HCT116 (cell line): ENCODE data around the gene GSDMA. TPM values are rescaled to one million over a fixed set of nuclear protein-coding genes. Genes with fewer than 3 reads are reported as not detected.

Experiments used
- ATAC-seq: fragments of 200-7000 bp; cut with Tn5 transposase; 2 replicates; pipeline ENCODE4 v1.9.1; 2020; ENCODE audit warnings: mild to moderate bottlenecking, moderate library complexity
- BruUV-seq: library from RNA; stranded (reverse); fragments of 400-500 nt; replicated peaks from 2 replicates; lab custom pipeline; 2021; lab: Mats Ljungman, UMichigan
- CTCF ChIA-PET: fragments of 300-600 bp; sonication (Branson Sonifier 250); formaldehyde crosslinking; loops from one replicate; lab custom pipeline; 2021; ENCODE audit warnings: antibody characterized with exemption; lab: Charles Lee
- POLR2A ChIA-PET: fragments of 300-600, 350-600 bp; sonication (Branson Sonifier 250); formaldehyde crosslinking; loops from one replicate; lab custom pipeline; 2021; ENCODE audit warnings: antibody characterized with exemption; lab: Charles Lee
- RAD21 ChIA-PET, 2 experiments: fragments of 300-600 bp; sonication (Branson Sonifier 250); formaldehyde crosslinking; loops; one replicate each; lab custom pipeline; 2023; ENCODE audit warnings: low total read pairs in 2 of 2; ENCODE audit not compliant: uncharacterized antibody in 2 of 2, unreplicated experiment in 2 of 2, low non-redundant PET in 1 of 2; lab: Charles Lee
- DNase-seq: peaks from one replicate; pipeline ENCODE4 v3.0.0-alpha.2; 2010; ENCODE audit warnings: low read depth, low spot score
- H2AFZ ChIP-seq: fragments of 200-600 bp; shearing (Covaris generic), sonication (generic); 2 replicates; pipeline ENCODE4 v1.6.1; 2017; ENCODE audit warnings: low read depth, mixed run types, mixed read lengths, antibody characterized with exemption, low read length; ENCODE audit not compliant: poor library complexity, severe bottlenecking
- H3K27ac ChIP-seq: 2 replicates; pipeline ENCODE4 v1.5.1; 2012; ENCODE audit warnings: low read depth, low read length
- H3K27me3 ChIP-seq: fragments of 200-600 bp; sonication (generic); 2 replicates; pipeline ENCODE4 v1.6.1; 2016; ENCODE audit warnings: mixed run types, low read length, mixed read lengths; ENCODE audit not compliant: insufficient read depth
- H3K36me3 ChIP-seq, 2 experiments: fragments of 200-500 bp in 1 of 2; fragments of 200-600 bp in 1 of 2; sonication (Bioruptor generic) in 1 of 2; sonication (generic) in 1 of 2; 2 replicates each; pipeline versions ENCODE4 v1.5.1 to v1.6.1; 2014 to 2016; ENCODE audit warnings: low read length in 2 of 2, inconsistent platforms in 1 of 2, mixed read lengths in 1 of 2, mixed run types in 1 of 2; ENCODE audit not compliant: insufficient read depth in 2 of 2, control insufficient read depth in 1 of 2
- H3K4me1 ChIP-seq, 2 experiments: fragments of 200-600 bp in 1 of 2; sonication (generic) in 1 of 2; 2 replicates each; pipeline versions ENCODE4 v1.5.1 to v1.6.1; 2012 to 2017; ENCODE audit warnings: low read length in 2 of 2, inconsistent platforms in 1 of 2, mild to moderate bottlenecking in 1 of 2, mixed read lengths in 1 of 2, mixed run types in 1 of 2, moderate library complexity in 1 of 2; ENCODE audit not compliant: insufficient read depth in 2 of 2, control insufficient read depth in 1 of 2
- H3K4me2 ChIP-seq: fragments of 200-600 bp; sonication (generic); 2 replicates; pipeline ENCODE4 v1.6.1; 2017; ENCODE audit warnings: mixed run types, low read length, mixed read lengths
- H3K4me3 ChIP-seq, 2 experiments: fragments of 200-600 bp in 1 of 2; sonication (generic) in 1 of 2; replicated peaks in 1 of 2; 2 replicates each; pipeline ENCODE4 v1.5.1; 2011 to 2016; ENCODE audit warnings: low read length in 2 of 2, control low read depth in 1 of 2, low read depth in 1 of 2, mild to moderate bottlenecking in 1 of 2, mixed read lengths in 1 of 2, mixed run types in 1 of 2
- H3K79me2 ChIP-seq: fragments of 200-600 bp; sonication (generic); 2 replicates; pipeline ENCODE4 v1.6.1; 2017; ENCODE audit warnings: mild to moderate bottlenecking, mixed run types, low read length, moderate library complexity, mixed read lengths; ENCODE audit not compliant: insufficient read depth
- H3K9ac ChIP-seq: fragments of 200-600 bp; sonication (generic); 2 replicates; pipeline ENCODE4 v1.6.1; 2016; ENCODE audit warnings: low read length, mixed read lengths
- H3K9me2 ChIP-seq: fragments of 200-600 bp; sonication (generic), shearing (Covaris generic); 2 replicates; pipeline ENCODE4 v1.6.1; 2017; ENCODE audit warnings: mixed run types, mild to moderate bottlenecking, moderate library complexity; ENCODE audit not compliant: insufficient read depth
- H3K9me3 ChIP-seq, 2 experiments: fragments of 200-500 bp in 1 of 2; fragments of 200-600 bp in 1 of 2; sonication (Bioruptor generic) in 1 of 2; sonication (generic) in 1 of 2; 2 replicates each; pipeline ENCODE4 v1.6.1; 2014 to 2017; ENCODE audit warnings: low read length in 2 of 2, mixed read lengths in 2 of 2, inconsistent platforms in 1 of 2, low read depth in 1 of 2, mild to moderate bottlenecking in 1 of 2, mixed run types in 1 of 2, moderate library complexity in 1 of 2; ENCODE audit not compliant: control insufficient read depth in 1 of 2, insufficient read depth in 1 of 2
- H4K20me1 ChIP-seq: fragments of 200-600 bp; sonication (generic), shearing (Covaris generic); 2 replicates; pipeline ENCODE4 v1.6.1; 2017; ENCODE audit warnings: mixed run types, mild to moderate bottlenecking, moderate library complexity; ENCODE audit not compliant: insufficient read depth
- EGR1 ChIP-seq: IDR thresholded peaks from 2 replicates; pipeline ENCODE4 v1.6.1; 2012; ENCODE audit warnings: low read depth
- ELF1 ChIP-seq: IDR thresholded peaks from 2 replicates; pipeline ENCODE4 v1.6.1; 2012; ENCODE audit warnings: low read depth, borderline replicate concordance
- EZH2 ChIP-seq: fragments of 200-600 bp; sonication (generic); IDR thresholded peaks from 2 replicates; pipeline ENCODE4 v1.6.1; 2017; ENCODE audit warnings: antibody characterized with exemption, mixed run types
- EZH2phosphoT487 ChIP-seq: fragments of 200-600 bp; IDR thresholded peaks from 2 replicates; pipeline ENCODE4 v1.6.1; 2018; ENCODE audit warnings: antibody characterized with exemption, borderline replicate concordance
- FOSL1 ChIP-seq: IDR thresholded peaks from 2 replicates; pipeline ENCODE4 v1.6.1; 2012; ENCODE audit warnings: low read depth
- POLR2A ChIP-seq: IDR thresholded peaks from 2 replicates; pipeline ENCODE4 v1.7.0; 2011; ENCODE audit warnings: borderline replicate concordance; ENCODE audit not compliant: insufficient read depth, insufficient read length; ENCODE audit errors: extremely low read depth
- POLR2AphosphoS5 ChIP-seq: IDR thresholded peaks from 2 replicates; pipeline ENCODE4 v1.6.1; 2011; ENCODE audit warnings: mild to moderate bottlenecking, low read depth, low read length, moderate library complexity
- RAD21 ChIP-seq: IDR thresholded peaks from 2 replicates; pipeline ENCODE4 v1.6.1; 2012; ENCODE audit warnings: low read depth, mild to moderate bottlenecking
- SIN3A ChIP-seq: IDR thresholded peaks from 2 replicates; pipeline ENCODE4 v1.6.1; 2012; ENCODE audit warnings: low read depth
- SP1 ChIP-seq: IDR thresholded peaks from 2 replicates; pipeline ENCODE4 v1.6.1; 2012; ENCODE audit warnings: low read depth
- SRF ChIP-seq: IDR thresholded peaks from 2 replicates; pipeline ENCODE4 v1.6.1; 2012; ENCODE audit warnings: low read depth
- TCF7L2 ChIP-seq: IDR thresholded peaks from 2 replicates; pipeline ENCODE4 v1.7.0; 2011; ENCODE audit warnings: borderline replicate concordance, inconsistent platforms; ENCODE audit not compliant: insufficient read depth, insufficient read length; ENCODE audit errors: extremely low read depth
- YY1 ChIP-seq: IDR thresholded peaks from 2 replicates; pipeline ENCODE4 v1.6.1; 2011; ENCODE audit warnings: low read length, low read depth, moderate library complexity, mild to moderate bottlenecking; ENCODE audit not compliant: insufficient replicate concordance; ENCODE audit errors: extremely low read depth
- ZFX ChIP-seq: fragments of 450-650 bp; IDR thresholded peaks from 2 replicates; pipeline ENCODE4 v1.6.1; 2017
- intact Hi-C: fragments of 100-400 bp; cut with micrococcal nuclease; formaldehyde crosslinking; loops from 2 replicates; pipeline ENCODE4 v1.10.0; 2022
- total RNA-seq: library from RNA; stranded (reverse); gene quantifications from one replicate; pipeline ENCODE4 v1.2.1, GENCODE V29; 2021; ENCODE audit not compliant: unreplicated experiment
- TF ChIP-seq, protein P1 (sequence below): IDR thresholded peaks from 2 replicates; pipeline ENCODE4 v1.6.1; 2011; ENCODE audit warnings: mild to moderate bottlenecking, low read length, moderate library complexity; ENCODE audit not compliant: insufficient replicate concordance; ENCODE audit errors: extremely low read depth
- TF ChIP-seq, protein P2 (sequence below): IDR thresholded peaks from 2 replicates; pipeline ENCODE4 v1.6.1; 2012; ENCODE audit warnings: low read depth

Gene GSDMA
- total RNA-seq, 1 experiment from 2014 or later: not detected

DNA sequence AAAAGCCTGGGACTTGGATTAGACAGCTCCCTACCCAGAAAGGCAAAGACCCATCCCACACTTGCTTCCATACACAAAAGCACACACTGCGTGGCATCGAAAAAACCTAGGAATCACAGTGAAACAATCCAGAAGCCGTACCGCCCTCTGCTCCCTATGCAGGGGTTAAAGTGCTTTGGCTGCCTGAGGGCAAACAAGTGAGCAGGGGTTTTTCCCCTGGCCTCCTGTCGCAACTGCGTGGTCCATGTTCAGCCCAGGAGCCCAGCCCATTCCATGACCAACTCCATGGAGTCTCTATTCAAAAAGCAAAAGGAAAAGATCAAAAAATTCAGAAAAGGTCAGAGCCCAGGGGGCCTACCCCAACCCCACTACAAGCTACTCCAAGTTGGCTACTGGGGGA lies 40.8 kb upstream of the GSDMA start:
- ChIA-PET POLR2A (no interaction called here), RAD21 (no interaction called here), CTCF (no interaction called here)
- H3K4me2 ChIP-seq: no peak overlapping the region
- H3K9ac ChIP-seq: no peak overlapping the region
- peaks cover 0 to 10% of the 10 kb centered on the region in 2 experiments; a peak in 2 of 4 replicates for H3K4me1 ChIP-seq
- H3K36me3 ChIP-seq: peaks cover 5 to 31% of the 10 kb centered on the region in 2 experiments; a peak in 2 of 4 replicates
- H4K20me1 ChIP-seq: no peaks in the 10 kb centered on the region
- BruUV-seq: no TSS peak
- no peak overlapping the region for H2AFZ ChIP-seq
- ATAC-seq (no peak), DNase-seq (no peak)
- H3K9me2 ChIP-seq: no peaks in the 10 kb centered on the region
- no peaks in the 10 kb centered on the region for H3K27me3 ChIP-seq
- peaks cover 23% of the 10 kb centered on the region; the same call in 1 of the 2 replicates for H3K79me2 ChIP-seq
- no peak for TF ChIP-seq POLR2AphosphoS5
- TF ChIP-seq POLR2A: no peak
- no peak for TF ChIP-seq YY1
- TF ChIP-seq ELF1: no peak
- TF ChIP-seq RAD21: no peak
- no peak for TF ChIP-seq EZH2
- no peak for TF ChIP-seq TCF7L2
- no peak for TF ChIP-seq EGR1
- no peak for TF ChIP-seq FOSL1
- no peak for TF ChIP-seq EZH2phosphoT487
- TF ChIP-seq SP1: no peak
- TF ChIP-seq, protein P1, sequence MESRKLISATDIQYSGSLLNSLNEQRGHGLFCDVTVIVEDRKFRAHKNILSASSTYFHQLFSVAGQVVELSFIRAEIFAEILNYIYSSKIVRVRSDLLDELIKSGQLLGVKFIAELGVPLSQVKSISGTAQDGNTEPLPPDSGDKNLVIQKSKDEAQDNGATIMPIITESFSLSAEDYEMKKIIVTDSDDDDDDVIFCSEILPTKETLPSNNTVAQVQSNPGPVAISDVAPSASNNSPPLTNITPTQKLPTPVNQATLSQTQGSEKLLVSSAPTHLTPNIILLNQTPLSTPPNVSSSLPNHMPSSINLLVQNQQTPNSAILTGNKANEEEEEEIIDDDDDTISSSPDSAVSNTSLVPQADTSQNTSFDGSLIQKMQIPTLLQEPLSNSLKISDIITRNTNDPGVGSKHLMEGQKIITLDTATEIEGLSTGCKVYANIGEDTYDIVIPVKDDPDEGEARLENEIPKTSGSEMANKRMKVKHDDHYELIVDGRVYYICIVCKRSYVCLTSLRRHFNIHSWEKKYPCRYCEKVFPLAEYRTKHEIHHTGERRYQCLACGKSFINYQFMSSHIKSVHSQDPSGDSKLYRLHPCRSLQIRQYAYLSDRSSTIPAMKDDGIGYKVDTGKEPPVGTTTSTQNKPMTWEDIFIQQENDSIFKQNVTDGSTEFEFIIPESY: no peak
- TF ChIP-seq, protein P2, sequence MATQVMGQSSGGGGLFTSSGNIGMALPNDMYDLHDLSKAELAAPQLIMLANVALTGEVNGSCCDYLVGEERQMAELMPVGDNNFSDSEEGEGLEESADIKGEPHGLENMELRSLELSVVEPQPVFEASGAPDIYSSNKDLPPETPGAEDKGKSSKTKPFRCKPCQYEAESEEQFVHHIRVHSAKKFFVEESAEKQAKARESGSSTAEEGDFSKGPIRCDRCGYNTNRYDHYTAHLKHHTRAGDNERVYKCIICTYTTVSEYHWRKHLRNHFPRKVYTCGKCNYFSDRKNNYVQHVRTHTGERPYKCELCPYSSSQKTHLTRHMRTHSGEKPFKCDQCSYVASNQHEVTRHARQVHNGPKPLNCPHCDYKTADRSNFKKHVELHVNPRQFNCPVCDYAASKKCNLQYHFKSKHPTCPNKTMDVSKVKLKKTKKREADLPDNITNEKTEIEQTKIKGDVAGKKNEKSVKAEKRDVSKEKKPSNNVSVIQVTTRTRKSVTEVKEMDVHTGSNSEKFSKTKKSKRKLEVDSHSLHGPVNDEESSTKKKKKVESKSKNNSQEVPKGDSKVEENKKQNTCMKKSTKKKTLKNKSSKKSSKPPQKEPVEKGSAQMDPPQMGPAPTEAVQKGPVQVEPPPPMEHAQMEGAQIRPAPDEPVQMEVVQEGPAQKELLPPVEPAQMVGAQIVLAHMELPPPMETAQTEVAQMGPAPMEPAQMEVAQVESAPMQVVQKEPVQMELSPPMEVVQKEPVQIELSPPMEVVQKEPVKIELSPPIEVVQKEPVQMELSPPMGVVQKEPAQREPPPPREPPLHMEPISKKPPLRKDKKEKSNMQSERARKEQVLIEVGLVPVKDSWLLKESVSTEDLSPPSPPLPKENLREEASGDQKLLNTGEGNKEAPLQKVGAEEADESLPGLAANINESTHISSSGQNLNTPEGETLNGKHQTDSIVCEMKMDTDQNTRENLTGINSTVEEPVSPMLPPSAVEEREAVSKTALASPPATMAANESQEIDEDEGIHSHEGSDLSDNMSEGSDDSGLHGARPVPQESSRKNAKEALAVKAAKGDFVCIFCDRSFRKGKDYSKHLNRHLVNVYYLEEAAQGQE: no peak
- TF ChIP-seq SRF: no peak
- TF ChIP-seq SIN3A: no peak
- TF ChIP-seq ZFX: no peak
- no peak overlapping the region for H3K27ac ChIP-seq
- no peak overlapping the region for H3K4me3 ChIP-seq
- intact Hi-C loops: no loop called here
- H3K9me3 ChIP-seq: no peaks in the 10 kb centered on the region
